Dermis microvascular lymphatic vessel endothelial cell (primary cell): ENCODE measurements around the gene DNAAF3. TPM values are rescaled to one million over a fixed set of nuclear protein-coding genes. Genes with fewer than 3 reads are reported as not detected.
"Not testable (repeated sequence)": the region's sequence is repeated elsewhere in the genome, so short reads cannot be mapped to it uniquely, and the experiment has no call there.

Source experiments
- DNase-seq, 2 donors: peaks; one replicate each; pipeline versions ENCODE4 v3.0.0 to v3.0.0-alpha.2; 2010; ENCODE audit warnings: low read depth in 2 of 2
- total RNA-seq: library from RNA; depleted of rRNA; stranded (reverse); fragments of >200 nt; gene quantifications from 2 replicates; pipeline ENCODE4 v1.2.1, GENCODE V29; 2014

Gene DNAAF3
- total RNA-seq, 1 donor from 2014 or later: 0.26 TPM

DNA sequence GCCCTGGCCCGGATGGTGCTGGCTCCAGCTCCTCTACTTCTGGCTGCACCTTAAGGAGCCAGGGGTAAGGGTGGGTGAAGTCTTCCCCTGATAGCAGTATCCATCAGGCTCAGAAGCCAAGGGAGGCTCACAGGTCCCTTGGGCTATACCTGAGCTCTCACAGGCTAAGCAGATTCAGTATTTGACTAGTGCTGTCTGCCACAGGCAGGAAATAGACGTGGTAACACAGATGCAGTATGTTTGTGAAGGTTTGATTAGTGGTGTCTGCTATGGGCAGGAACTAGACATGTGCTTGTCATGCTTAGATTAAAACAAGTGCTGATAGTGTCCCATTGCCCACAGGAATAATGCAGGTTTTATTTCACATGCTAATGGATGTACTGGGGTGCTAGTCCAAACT lies 9.7 kb upstream of the DNAAF3 start:
- no peak for DNase-seq

DNA sequence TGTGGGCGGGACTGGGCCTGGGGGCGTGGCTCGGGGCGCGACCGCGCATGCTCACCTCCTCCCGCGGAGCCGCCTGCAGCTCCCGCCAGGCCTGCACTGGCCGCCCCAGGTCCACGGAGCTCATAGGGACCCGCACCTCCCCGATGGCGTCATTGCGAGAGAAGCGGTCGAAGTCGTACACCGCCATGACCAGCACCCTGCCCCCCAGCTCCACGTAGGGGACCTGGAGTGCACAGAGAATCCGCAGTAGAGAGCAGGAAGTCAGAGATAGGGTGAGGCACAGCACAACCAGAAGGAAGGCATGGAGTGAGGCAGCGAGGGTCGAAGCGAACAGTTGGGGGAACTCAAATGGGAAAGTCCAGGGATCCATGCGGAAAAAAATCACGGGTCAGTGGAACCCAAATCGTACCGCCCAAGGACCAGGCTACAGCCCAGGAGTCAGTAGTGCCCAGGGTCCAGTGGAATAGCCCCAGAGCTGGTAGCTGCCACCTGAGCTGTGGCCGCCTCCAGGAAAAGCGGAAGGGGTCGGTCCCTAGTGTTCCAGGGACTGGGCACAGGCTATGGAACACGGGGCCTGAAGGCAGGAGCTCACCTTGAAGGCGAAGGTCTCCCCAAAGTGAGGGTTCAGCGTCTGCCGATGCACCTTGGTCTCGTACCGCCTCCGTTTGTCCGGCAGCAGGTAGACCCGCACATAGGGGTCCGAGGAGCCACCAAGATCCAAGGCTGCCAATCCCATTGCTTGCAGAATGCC lies 8.9 kb upstream of the DNAAF3 start:
- no peak for DNase-seq

DNA sequence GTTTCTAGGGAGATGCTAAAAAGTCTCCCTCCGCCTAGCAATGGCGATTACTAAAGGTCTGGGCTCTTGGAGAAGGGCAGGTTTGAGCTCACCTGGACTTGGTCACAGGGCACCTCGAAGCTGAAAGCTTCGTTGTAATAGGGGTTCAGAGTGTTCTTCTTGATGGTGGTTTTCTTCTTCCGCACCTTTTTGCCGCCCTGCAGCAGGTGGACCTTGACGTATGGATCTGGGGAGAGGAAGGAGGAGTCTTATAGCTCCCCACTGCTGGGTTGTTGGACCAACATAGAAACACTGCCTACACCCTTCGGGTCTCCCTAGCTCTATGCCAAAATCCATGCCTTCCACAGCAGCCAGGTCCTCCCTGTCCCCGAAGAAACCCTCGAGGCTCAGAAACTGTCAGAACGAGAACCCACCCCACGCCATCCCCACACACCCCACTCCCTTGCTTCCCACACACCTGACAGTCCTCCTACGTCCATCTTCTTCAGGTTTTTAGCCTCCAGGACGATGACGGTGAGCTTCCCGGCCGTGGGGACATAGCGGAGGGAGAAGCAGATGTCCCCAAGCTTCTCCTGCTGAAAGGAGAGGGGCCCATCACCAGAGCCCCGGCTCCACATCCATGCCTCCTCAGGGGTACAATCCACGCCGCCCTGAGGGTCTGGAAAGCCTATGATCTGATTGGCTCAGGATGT lies 8.2 kb upstream of the DNAAF3 start:
- DNase-seq: no peak

DNA sequence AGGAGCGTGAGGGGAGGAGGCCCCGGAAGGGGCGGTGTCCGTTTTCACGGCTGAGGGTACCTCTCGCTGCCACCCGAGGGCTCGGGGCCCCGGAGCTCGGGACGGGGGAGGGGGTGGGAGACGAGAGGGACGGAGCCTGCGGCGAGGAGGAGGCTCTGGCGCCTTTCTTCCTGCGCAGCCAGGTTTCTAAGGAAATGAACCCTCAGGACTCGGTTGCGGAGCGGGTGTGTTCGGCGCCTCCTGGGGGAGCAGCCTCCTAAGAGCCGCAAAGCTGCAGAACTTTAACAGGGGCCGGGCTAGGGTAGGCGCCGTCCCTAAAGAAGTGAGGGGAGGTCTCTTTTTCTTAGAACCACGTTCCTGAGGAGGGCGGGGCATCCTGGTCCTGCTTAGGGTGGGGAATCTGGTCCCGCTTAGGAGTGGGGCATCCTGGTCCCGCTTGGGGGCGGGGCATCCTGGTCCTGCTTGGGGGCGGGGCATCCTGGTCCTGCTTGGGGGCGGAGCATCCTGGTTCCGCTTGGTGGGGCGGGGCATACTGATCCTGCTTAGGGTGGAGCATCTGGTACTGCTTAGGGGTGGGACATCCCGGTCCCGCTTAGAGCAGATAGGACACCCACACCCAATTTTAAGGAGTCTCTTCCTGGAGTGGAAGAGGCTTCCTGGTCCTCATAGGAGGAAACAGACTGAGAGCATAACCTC lies 7.4 kb upstream of the DNAAF3 start:
- peak in 1 of 2 donors; percentile 42 for DNase-seq

DNA sequence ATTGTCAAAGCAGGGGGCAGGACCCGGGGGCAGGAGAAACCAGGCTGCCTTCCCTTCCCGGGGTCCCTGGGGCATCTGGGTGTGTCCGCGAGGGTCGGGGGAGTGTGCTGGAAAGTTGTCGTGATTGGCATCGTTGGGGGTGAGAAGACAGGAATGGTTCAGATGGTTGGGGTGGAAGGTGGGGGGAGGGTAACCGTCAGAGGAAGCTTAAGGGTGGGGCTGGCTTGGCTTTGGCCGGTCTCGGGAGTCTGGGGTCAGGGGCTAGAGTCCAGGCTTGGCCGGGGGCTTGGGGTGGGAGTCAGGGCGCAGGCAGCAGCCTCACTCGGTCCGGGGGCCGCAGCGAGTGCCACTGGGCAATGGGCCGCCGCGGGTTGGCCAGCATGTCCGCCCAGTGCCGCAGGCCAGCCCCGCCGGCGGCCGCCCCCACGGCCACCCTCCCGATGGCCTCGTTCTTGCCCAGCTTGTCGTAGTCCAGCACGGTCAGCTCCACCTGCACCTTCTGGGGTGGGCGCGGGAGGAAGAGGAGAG lies 6.8 kb upstream of the DNAAF3 start:
- no peak for DNase-seq

DNA sequence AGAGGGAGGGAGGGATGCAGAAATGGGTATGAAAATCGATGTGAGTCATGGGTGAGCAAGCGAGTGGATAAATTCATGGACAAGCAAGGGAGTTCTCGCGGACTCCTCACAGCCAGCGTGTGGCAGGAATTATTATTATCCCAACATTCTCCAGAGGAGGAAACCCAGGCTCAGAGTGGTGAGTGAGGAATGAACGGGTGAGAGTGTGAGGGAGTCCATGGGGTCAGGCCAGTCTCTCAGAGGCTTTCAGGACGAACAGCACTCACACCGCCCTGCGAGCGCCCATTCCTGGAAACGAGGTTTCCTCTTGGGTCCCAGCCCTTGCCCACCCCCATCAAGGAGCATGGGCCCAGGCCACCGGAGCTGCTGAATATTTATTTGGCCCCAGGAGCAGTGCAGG lies 6.3 kb upstream of the DNAAF3 start:
- DNase-seq: no peak

DNA sequence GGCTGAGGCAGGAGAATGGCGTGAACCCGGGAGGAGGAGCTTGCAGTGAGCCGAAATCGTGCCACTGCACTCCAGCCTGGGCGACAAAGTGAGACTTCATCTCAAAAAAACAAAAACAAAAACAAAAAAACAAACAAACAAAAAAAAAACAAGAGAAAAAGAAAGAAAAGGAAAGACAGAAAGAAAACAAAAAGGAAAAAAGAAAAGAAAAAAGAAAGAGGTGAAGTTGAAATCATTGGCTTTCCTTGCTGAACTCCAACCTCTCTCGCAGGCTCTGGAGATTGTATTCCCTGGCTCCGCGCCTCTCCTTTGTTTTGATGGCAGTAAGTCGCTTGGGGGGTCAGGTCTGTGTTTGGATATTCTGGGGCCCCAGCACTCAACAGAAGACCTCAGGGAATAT lies 5.9 kb upstream of the DNAAF3 start:
- not testable (repeated sequence) for DNase-seq

DNA sequence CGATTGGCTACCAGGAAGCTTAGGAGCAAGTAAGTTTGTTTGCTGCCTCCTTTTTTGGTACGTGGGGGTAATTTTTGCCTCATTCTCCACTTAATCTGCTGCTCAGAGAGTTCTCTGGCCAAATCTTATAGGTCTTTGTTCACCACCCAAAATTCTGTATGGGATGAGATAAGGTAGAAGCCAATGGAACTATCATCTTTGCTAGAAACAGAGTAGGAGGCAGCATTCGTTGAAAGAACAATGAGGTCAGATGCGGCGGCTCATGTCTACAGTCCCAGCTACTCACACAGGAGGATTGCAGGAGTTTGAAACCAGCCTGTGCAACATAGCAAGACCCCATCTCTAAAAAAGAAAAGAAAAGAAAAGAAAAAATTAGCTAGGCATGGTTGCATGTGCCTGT lies 5.0 kb upstream of the DNAAF3 start:
- no peak for DNase-seq

DNA sequence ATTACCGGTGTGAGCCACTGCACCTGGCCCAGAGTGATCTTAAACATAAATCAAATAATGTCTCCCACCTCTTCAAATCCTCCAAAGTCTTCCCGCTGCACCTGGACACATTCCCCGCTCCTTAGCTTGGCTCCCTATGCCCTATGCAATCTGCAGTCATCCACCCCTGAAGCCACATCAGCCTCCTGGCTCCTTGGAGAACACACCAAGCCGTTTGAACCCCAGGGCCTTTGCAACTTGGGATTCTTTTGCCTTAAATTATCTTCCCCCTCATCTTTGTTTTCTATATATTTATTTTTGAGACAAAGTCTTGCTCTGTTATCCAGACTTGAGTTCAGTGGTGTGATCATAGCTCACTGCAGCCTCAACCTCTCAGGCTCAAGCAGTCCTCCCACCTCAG lies 2.7 kb upstream of the DNAAF3 start:
- no peak for DNase-seq

DNA sequence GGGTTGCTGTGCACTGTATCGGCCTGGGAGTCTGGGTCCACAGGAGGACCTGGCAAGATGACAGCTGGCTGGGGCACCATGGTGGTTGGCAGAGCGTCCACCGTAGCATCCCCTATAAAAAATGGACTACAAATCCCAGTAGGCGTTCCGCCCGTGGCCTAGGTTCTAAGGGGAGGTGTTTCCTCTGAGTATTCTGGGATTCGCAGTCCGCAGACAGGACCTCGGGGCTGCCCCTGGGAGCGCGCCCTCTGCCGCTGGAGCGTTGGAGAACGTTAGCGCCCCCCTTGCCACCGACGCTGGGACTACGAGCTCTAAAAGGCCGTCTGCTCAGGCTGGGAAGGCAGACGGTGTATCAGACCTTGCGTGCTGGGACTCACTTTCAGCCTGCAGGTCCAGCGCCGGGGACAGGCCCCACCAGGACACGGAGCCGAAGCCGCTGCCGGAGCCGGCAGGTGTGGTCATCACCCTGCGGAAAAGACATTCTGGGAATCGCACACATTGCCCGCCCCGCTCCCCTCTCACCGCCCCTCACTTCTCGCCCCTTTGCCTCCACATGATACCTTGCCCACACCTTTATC lies 372 bp downstream of the DNAAF3 start:
- peak; percentile 67 to 83 for DNase-seq

DNA sequence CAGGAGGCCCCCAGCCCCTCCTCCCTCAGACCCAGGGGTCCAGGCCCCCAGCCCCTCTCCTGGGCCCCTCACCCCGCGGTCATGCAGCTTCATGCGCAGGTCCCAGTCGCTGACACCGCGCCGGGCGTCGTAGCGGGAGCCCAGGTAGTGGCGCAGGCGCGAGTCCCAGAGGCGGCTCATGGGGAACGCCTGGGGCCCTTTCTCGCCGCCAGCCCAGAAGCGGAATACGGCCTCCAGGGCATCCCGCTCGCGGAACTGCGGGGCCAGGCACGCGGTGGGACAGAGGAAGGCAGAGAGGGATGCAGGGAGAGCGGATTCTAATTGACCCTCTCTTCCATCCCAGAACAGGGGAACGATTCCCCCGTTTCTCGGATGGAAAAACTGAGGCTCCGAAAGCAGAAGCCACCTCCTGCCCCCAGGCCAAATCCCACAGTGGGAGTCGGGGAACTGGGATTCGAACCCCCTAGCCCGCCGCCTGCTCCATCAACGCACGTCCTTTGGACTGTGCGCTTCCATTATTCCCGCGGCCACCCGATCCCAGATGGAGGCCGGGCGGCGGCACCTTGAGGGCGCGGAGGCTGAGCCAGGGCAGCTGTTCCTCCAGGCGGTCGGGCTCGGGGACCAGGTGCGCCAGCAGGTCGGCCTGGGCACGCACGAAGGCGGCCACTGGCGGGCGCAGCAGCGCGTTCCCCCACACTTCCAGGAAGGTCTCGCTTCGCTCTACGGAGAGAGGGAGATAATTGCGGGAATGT lies 4.7 kb downstream of the DNAAF3 start:
- no peak for DNase-seq

DNA sequence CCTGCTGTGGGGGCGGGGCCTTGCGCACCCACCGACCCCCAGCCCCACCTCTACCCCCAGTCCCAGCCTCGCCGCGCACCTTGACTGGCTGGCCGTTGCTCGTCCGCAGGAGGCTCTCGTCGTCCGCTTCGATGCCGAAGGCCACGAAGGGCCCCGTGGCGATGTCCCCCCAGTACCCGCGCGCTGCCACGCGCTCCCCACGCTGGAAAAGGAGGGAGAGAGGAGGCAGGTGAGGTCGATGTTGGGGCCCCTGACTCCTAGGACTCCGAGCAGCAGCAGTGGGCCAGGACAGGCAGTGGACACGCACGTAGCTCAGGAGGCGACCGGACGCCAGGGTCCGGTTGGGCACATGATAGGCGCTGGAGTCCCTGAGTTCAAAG lies 5.4 kb downstream of the DNAAF3 start:
- no peak for DNase-seq

DNA sequence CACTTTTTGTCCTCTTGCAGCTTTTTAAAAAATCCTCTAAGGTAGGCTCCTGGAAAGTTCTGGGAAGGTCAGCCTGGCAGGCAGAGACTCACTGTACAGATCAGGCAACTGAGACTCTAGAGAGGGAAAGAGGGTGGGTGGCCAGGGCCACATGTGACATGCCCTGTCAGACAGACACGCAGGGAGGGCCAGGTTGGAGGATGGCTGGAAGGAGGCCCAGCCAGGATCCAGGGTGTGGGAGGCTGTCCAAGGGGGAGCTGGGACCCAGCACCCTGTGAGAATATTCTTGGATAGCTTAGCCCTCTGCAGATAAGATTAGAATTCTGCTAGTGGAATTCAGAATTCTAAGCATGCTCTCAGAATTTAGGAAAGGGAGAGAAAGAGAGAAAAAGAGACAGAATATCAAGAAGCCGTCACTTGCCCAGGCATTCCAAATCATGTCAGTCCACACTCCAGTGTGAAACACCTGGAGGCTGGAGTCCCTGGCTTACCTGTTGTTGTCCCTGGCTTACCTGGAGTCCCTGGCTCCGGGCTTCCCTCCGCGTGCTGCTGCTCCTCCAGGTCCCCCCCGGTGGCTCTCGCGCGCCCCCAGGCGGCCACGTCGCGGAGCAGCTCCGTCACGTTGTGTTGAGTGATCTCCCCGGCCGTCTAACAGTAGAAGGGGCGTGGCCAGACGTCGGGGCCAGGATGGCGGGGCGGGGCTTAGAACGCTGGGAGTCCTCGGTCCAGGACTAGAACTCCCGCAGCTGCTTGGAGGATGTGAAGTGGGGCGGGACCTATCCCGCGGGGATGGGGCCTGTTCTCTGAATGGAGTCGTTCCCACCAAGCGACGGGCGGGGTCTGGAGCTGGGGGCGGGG lies 6.1 kb downstream of the DNAAF3 start:
- DNase-seq: peak; percentile 50 to 83

DNA sequence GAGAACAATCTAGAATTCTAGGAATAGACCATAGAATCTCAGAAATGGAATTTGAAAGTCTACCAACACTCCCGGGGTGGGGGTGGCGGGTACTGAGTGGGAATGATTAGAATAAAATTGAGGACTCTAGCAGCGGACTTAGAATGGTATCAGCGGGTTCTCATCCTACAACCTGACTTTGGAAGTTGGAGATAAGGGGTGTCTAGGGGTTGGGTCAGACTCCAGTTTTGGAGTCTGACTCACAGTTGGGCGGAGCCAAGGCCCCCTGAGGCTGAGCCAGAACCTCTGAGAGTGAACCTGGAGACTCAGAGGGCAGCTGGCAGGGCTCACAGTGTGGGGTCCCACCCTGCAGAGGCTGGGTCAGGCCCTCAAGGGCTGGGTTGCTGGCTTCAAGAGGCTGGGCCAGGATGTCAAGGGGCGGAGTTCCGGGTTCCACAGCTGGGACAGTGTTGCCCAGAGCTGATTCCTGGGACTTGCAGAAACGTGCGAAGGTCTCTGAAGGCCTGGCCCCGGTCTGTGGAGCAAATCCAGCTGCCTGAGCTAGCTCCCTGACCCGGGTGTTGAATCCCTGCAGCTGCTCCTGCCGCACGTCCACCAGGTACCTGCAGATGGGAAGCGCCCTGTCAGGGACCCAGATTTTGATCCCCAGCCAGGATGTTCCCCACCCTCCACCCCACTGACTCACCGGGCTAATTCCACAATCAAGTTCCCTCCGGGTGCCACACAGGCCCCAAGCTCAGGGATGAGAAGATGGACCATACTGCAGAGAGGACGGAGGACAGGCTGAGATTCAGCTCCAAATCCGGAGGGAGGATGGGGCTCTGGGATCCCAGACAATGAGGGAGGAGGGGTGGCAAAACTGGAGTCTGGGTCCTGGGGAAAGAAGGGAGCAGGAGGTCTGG lies 7.3 kb downstream of the DNAAF3 start:
- DNase-seq: no peak

DNA sequence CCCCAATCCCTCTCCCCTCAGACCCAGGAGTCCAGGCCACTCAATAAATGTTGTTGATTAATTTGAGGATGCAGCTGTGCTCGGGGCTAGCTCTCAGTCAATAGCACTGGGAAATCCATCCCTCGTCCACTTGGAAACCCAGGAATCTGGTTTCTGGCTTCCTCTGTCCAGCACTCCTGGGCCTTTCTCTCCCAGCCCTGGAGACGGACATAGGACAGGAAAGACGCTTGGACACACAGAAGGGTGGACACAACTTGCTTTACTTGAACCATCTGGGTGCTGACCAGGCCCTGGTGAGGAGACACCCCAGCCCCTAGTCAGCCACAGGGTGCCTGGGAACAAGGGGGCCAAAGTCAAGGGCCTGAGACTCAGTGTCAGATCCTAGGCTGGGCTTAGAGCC lies 8.0 kb downstream of the DNAAF3 start:
- DNase-seq: no peak

DNA sequence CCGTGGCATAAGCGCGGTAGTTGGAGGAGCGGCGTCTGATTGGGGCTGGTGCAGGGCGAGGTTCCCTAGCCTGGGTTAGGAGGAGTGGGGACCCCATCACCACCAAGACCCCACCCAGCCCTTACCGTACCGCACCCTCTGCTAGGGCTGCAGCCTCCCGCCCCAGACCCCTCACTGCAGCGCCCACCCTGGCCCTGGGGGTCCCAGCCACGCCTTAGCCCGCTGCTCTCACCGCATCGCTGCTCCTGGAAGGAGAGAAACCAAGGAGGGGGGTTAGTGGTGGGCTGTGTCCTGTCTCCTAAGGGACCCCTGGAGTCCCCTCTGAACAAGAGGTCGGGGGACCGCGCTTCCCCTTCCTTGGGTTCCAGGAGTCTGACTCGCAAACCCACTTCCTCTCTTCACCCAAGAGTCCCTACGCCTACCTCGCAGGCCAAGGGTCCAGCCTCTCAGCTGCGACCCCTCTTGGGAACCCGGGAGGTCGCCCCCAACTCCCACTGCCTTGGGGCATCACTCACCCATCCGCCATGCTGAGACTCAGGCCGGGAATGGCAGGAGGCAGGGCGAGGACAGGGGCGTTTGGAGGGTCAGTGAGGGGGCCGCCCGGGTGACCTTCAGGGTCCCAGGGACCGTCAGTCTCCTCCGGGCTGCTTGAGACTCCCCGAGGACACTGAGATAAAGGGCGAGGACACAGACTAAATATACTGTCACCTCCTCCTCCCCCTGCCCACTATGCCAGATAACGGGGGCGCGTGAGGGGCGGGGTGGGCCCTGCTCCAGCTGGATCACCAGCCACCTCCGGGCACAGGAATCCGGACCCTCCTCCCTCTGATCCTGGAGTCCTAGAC lies 9.1 kb downstream of the DNAAF3 start, which contains the start of gene TNNI3:
TSS of gene TNNI3 (minus strand) at position 669 of the 845 bp plus-strand sequence. CDS start at position 526, 143 bp downstream.
- DNase-seq: no peak

DNA sequence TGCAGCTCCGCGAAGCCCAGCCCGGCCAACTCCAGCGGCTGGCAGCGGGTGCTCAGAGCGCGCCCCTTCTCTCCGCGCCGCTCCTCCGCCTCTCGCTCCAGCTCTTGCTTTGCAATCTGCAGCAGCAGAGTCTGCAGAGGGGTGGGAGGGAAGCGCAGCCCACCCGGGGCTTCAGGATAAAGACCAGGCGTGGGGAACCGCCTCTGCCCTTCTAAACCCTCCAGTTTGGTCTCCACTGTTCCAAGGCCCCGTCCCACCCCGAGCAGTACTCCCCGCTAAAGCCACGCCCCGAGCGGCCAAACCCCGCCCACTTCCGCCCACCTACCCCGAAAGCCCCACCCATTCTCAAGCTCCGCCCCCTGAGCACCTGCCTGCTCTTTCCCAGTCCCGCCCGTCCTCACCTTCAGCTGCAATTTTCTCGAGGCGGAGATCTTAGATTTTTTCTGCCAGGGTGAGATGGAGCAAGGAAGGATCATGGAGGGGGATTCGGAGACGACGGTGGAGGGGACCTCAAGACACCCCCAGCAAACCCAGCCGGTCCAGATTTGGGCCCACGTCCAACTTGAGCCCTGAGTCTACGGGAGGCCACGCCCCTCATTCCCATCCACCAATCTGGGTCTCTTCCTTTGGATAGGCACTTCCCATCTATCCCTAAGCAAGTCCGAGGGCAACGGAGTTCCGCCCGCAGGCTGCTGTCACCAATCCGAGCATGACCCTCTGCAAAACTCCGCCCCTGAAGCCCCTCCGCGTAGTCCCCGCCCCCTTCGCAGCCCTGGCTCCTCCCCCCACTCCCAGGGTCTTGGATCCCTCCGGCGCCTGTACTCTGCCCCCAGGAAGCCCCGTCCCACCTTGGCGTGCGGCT lies 10.0 kb downstream of the DNAAF3 start:
- peak in 1 of 2 donors; percentile 23 for DNase-seq
